Measurements from ENCODE around the gene MACC1.
A peak's percentile ranks its signal among the peaks of the same experiment; 100 is the strongest.
"Not testable (repeated sequence)": the region's sequence is repeated elsewhere in the genome, so short reads cannot be mapped to it uniquely, and the experiment has no call there.

MACC1 gene

DNA sequence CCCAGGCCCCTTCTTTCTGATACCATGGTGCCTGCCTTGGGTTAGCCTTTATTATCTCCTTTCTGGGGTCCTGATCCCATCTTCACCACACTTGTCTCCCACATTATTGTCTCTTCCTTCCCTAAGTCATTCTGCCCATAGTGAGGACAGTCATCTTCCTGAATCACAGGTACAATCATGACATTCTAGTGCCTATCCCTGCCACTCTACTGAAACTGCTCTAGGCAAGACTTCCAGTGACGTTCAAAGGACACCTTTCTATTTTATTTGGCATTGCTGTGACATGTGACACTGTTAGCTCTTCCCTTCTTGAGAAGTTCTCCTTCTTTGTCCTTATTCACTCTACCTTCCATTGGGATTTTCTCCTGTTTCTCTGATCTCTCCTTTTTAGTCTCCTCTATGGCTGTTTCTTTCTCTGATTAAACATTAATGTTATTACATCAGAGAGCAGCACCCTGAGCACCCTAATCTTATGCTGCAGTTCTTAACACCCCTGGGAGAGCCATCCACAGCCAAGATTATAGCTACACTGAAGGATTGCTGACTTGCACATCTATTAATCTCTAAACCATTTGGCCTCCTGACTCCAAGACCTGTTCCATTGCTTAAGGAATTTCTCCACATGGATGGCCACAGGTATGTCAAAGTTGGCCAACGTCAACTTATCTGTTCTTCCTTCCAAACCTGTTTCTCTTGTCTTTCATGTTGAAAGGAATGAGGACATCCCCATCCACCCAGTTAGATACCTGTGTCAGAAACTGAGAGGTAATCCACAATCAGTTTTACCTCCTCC is 10.9 kb downstream of the MACC1 start:
- no peak for DNase-seq

- DNase-seq = no peak
Measured at GRCh38 chr7:20203316-20203715, 13.9 kb downstream of the MACC1 start.

DNA sequence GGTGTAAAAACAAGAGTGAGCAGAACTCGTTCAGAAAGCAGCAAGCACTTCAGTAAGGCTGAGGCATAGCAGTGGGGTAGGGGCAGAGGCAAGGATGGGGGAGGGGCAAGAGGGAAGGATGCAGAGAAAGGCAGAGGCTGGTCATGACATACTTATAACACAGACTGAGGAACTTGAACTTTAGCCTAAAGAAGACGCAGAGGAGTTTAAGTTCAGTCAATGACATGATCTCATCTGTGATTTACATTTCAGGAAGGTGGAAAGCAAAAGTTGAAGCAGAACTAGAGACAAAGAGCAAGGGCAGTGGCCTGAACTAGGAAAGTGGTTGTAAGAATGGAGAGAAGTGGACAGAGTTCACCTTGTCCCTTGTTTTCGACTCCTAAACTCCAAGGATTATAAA is 15.8 kb downstream of the MACC1 start:
- DNase-seq = no peak

GRCh38 chr7:20200971-20201370 is 16.2 kb downstream of the MACC1 start:
- DNase-seq = no peak

GRCh38 chr7:20200361-20200760 is 16.8 kb downstream of the MACC1 start:
- no peak for DNase-seq

DNA sequence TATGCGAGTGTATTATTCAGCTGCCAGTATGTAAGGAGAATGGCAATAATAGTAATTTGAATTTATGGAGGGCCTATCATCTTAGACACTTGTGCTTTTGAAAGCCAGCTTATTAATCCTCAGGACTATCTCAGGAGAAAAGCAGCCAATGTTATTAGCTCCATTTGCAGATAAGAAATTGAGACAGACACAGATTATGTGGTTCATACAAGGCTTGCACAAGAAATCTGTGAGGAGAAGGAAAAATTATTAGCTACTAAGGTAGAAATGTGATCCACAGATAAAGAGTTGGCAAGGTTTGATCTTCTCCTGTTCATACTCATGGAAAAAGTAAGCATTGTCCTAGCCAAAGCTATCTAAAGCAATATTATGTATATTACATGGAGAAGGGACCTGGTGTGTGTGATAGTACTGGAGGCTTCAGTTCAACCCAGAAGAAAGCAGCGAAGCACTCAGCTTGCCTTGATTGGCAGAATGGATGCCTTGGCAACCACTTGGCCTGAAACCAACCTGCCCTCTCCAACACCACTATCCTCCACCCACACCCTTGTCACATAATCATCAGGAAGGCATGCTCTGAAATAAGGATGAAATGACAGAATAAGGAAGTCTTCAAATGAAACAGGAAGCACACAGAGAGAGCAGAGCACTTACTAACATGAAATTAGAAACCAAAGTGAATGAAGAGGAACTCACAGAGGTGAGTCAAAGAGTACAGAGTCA is 18.0 kb downstream of the MACC1 start:
- DNase-seq = peak; percentile 98

DNA sequence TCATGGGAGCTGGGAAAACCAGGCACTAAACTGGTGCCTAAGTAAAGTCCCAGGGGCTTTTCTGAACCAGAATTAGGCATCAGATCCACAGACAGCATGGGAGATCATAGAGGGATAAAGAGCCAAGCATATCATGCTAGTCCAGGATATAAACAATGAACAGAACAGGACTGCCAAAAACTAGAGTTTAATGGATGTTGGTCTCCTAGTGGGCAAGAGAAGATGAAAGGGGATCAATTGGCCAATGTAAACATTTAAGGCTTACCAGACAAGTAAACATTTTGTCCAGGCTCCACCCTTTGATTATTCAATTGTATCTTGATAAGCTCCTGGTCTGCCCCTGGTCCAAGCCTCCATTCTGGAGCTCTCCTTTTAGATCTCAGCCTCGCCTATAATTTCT is 18.9 kb downstream of the MACC1 start:
- peak; percentile 67 for DNase-seq

DNA sequence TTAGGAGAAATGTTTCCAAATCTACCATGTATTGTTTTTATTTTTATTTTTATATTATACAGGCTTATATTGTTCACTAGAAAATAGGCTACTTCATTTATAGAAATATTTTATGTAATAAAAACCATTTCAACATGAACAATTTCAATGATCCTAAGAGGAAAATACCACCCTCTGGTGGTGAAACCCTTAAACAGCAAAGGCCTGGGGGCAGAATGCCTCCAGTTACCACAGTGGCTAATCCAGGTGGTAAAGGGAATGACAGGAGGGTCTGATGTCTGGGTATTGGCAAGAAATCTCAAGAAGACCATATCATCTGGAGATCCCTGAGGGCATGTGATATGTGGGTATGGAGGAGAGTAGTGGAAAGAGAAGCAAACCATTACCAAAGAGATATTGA is 19.3 kb downstream of the MACC1 start:
- DNase-seq = peak; percentile 38

- no peak for DNase-seq
Measured at GRCh38 chr7:20197125-20197748, 19.9 kb downstream of the MACC1 start.

DNA sequence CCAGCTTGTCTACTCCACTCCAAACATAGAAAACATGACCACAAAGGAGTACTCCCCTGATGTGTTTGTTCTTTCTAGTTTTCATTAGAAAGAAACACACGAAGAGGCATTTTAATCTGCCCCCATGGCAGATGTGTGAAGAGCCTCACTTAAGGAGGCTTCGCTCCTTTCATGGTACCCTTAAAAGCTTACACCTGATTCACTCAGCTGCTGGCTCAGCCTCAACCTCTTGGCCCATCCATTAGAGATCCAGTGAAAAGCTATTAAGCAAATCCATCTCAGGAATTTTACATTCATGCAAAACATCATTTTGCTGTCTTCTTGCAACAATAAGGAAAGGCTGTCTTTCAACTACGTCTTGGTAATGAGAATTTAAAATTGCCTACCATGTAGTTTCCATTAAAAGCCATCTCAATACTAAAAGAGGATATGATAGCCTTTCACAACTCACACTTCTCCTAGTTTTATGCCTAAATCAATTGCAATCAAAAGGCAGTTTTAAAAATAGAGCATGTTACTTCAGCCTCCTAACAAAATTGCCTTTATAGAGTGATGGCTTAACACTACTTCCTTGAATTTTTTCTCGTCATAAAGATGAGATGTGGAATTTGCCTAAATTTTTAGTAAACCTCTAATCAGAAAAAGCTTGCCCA is 22.7 kb downstream of the MACC1 start:
- peak; percentile 42 for DNase-seq

DNA sequence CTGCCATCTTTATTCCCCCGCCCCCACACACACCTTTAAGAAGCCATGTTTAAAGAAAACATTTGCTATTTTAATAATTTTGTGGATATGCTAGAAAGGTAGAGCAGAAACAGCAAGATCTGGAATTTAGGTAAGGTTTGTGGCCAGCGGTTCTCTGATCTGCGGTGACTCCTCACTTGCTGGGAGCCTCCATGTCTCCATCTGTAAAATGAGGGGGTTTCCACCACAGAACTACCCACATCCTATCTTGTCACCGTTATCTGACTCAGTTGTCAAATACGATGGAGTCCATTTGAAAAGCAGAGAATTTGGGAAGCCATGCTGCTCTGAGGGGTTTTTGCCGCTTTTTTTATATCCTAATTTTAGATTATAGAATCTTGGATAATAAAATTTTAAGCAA is 23.3 kb downstream of the MACC1 start:
- no peak for DNase-seq

GRCh38 chr7:20193242-20193777 is 23.9 kb downstream of the MACC1 start:
- DNase-seq = no peak

GRCh38 chr7:20191391-20191869 is 25.8 kb downstream of the MACC1 start:
- DNase-seq = no peak

DNA sequence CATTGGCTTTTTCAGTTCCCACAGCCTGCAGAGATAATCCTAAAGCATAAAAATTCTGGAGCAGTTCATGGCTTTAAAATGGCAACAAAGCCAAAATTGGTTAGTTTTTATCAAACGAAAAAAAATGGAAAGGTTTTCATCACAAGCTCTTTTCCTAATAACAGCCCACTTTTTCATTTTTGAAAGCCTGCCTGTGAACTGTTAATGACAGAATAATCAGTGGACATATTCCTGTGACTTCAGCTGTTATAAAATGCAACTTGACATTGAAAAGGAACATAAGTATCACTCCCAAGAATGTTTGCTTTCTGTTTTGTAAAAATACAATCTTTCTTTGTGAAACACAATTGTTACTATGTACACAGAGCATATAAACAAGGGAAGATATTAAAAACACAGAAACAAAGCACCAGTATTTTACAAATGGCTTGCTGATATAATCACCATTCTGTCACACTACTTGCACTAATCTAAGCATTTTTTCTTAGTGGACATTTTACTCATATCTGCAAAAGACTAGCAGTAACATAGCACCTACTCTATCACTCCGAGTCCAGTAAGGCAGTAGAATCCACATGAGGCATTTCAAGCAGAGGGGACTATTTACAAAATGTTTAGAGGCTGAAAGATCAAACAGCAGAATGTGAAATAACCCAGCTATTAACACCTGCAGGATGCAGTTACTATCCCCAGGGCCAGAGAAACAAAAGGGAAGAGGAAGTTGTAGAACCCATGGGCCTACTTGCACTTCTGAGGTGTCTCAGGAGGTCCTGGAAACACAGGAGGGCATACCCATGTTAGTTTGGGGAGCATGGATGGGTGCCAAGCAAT is 26.4 kb downstream of the MACC1 start:
- DNase-seq = peak; percentile 83

DNA sequence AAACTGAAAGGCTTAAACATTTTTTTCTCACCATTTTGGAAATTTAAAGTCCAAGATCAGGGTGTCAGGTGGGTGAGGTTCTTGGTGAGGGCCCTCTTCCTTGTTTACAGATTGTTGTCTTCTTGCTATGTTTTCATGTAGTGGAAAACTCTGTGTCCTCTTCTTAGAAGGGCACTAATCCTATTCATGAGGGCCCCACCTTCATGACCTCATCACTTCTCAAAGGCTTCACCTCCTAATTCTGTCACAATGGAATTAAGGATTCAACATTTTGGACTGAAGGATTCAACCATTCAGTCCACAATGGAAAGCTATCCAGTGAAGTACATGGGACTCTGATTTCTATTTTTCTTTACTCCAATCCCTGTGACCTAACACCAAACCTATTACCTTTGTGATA is 27.3 kb downstream of the MACC1 start:
- DNase-seq = no peak

GRCh38 chr7:20188567-20188966 is 28.6 kb downstream of the MACC1 start:
- no peak for DNase-seq

DNA sequence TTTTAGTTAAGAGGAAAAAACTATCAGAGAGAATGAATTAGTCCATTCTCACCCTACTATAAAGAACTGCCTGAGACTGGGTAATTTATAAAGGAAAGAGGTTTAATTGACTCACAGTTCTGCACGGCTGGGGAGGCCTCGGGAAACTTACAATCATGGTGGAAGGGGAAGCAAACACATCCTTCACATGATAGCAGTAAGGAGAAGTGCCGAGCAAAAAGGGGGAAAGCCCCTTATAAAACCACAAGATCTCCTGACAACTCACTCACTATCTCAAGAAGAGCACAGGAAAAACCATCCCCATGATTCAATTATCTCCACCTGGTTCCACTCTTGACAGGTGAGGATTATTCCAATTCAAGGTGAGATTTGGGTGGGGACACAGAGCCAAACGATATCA is 29.3 kb downstream of the MACC1 start:
- not testable (repeated sequence) for DNase-seq

DNA sequence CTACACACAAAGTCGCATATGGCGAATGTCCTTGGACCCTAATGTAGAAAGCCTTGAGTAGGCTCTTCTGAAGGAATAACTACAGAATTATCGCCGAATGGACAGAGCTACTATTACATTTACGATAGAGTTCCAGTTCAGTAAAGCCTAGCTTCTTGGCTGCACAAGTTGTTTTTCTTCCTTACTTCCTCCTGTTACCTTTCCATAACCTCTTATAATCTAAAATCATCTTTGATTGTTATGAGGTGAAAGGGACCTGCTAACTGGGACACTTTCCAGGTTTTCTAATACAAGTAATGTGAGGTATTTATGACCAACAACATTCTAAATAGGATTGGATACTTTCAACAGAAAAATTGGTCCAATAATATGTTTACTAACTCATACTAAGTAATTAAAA is 31.2 kb downstream of the MACC1 start:
- DNase-seq = no peak

- DNase-seq = no peak
Measured at GRCh38 chr7:20183086-20183485, 34.1 kb downstream of the MACC1 start.

GRCh38 chr7:20176578-20177242 is 40.5 kb downstream of the MACC1 start:
- DNase-seq = no peak

GRCh38 chr7:20173828-20174227 is 43.4 kb downstream of the MACC1 start:
- DNase-seq = no peak

All from NCI-H2029 treated with DMSO at 0.1 percent for 48 hours (cell line).